HL-60 (cell line): Measurements from ENCODE around the gene NFASC.

Experiments used
- GABPA ChIP-seq: IDR thresholded peaks from 2 replicates; pipeline ENCODE4 v1.6.1; 2012; ENCODE audit warnings: low read depth
- SPI1 ChIP-seq: IDR thresholded peaks from 2 replicates; pipeline ENCODE4 v1.6.1; 2012; ENCODE audit warnings: low read depth, mild to moderate bottlenecking, borderline replicate concordance
- TF ChIP-seq, protein P1 (sequence below): IDR thresholded peaks from one replicate; pipeline ENCODE4 v1.5.1; 2011; ENCODE audit warnings: low read length, control low read depth, inconsistent platforms; ENCODE audit not compliant: insufficient read depth
- TF ChIP-seq, protein P2 (sequence below): IDR thresholded peaks from 2 replicates; pipeline ENCODE4 v1.6.1; 2012; ENCODE audit warnings: low read depth; ENCODE audit not compliant: insufficient replicate concordance

GRCh38 chr1:204960306-204961125 is 89.9 kb downstream of the NFASC start:
- TF ChIP-seq, protein P1, sequence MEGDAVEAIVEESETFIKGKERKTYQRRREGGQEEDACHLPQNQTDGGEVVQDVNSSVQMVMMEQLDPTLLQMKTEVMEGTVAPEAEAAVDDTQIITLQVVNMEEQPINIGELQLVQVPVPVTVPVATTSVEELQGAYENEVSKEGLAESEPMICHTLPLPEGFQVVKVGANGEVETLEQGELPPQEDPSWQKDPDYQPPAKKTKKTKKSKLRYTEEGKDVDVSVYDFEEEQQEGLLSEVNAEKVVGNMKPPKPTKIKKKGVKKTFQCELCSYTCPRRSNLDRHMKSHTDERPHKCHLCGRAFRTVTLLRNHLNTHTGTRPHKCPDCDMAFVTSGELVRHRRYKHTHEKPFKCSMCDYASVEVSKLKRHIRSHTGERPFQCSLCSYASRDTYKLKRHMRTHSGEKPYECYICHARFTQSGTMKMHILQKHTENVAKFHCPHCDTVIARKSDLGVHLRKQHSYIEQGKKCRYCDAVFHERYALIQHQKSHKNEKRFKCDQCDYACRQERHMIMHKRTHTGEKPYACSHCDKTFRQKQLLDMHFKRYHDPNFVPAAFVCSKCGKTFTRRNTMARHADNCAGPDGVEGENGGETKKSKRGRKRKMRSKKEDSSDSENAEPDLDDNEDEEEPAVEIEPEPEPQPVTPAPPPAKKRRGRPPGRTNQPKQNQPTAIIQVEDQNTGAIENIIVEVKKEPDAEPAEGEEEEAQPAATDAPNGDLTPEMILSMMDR = no peak
- TF ChIP-seq, protein P2, sequence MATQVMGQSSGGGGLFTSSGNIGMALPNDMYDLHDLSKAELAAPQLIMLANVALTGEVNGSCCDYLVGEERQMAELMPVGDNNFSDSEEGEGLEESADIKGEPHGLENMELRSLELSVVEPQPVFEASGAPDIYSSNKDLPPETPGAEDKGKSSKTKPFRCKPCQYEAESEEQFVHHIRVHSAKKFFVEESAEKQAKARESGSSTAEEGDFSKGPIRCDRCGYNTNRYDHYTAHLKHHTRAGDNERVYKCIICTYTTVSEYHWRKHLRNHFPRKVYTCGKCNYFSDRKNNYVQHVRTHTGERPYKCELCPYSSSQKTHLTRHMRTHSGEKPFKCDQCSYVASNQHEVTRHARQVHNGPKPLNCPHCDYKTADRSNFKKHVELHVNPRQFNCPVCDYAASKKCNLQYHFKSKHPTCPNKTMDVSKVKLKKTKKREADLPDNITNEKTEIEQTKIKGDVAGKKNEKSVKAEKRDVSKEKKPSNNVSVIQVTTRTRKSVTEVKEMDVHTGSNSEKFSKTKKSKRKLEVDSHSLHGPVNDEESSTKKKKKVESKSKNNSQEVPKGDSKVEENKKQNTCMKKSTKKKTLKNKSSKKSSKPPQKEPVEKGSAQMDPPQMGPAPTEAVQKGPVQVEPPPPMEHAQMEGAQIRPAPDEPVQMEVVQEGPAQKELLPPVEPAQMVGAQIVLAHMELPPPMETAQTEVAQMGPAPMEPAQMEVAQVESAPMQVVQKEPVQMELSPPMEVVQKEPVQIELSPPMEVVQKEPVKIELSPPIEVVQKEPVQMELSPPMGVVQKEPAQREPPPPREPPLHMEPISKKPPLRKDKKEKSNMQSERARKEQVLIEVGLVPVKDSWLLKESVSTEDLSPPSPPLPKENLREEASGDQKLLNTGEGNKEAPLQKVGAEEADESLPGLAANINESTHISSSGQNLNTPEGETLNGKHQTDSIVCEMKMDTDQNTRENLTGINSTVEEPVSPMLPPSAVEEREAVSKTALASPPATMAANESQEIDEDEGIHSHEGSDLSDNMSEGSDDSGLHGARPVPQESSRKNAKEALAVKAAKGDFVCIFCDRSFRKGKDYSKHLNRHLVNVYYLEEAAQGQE = no peak
- TF ChIP-seq GABPA (no peak), SPI1 (no peak)
